Left renal cortex interstitium (tissue), 4 donors: ENCODE data around the gene DEFB112. TPM values are rescaled to one million over a fixed set of nuclear protein-coding genes. Genes with fewer than 3 reads are reported as not detected.

ENCODE experiments used
- DNase-seq, 4 donors: peaks; one replicate each; pipeline ENCODE4 v3.0.0-alpha.2; 2013; ENCODE audit warnings: low read depth in 4 of 4, low spot score in 2 of 4, missing footprints in 1 of 4
- polyA plus RNA-seq, 4 donors: library from polyadenylated mRNA; unstranded; fragments of 120-200 nt; gene quantifications; one replicate each; pipeline ENCODE4 v1.2.1, GENCODE V29; 2013; ENCODE audit not compliant: insufficient read length in 4 of 4

Gene DEFB112
- polyA plus RNA-seq, 4 donors = not detected

DNA sequence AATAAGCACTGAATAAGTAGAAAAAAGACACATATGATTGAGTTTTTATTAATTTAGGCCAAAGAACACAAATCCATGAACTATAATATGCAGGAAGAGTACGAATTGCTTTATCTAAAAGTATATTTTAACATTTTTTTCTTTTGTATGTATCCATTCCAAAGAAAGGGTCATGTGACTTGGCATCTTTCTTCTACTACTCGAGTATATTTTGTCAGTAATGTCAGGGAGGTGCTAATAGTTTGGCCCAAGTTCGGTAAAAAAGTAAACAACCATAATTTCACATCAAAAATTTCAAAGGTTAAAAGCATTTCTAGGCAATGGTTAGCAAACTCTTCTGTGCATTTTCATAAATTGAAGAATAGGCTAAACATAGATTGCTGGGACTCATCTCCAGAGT, 46.6 kb downstream of the DEFB112 start:
- DNase-seq = no peak

GRCh38 chr6:49995278-49995677, 54.5 kb downstream of the DEFB112 start:
- DNase-seq = no peak

Other genes with a start within 250 kb of the DEFB112 start
- not detected for gene CRISP1, start 183.4 kb downstream of the DEFB112 start, polyA plus RNA-seq
- not detected for gene DEFB114, start 85.8 kb downstream of the DEFB112 start, polyA plus RNA-seq
- not detected for gene DEFB113, start 80.3 kb downstream of the DEFB112 start, polyA plus RNA-seq
- not detected for gene DEFB110, start 27.9 kb downstream of the DEFB112 start, polyA plus RNA-seq